B cell (primary cell): ENCODE data around the gene SYT13. TPM values are rescaled to one million over a fixed set of nuclear protein-coding genes. Genes with fewer than 3 reads are reported as not detected.

Experiments
- ATAC-seq: fragments of 200-7000 bp; cut with Tn5 transposase; one replicate; pipeline ENCODE4 v1.10.0; 2021; ENCODE audit warnings: low read depth, mild to moderate bottlenecking, moderate number of reproducible peaks, moderate library complexity
- CTCF ChIA-PET: fragments of 350-600 bp; sonication (Branson Sonifier 250); formaldehyde crosslinking; loops from one replicate; lab custom pipeline; 2021; ENCODE audit warnings: antibody characterized with exemption, inconsistent platforms; lab: Charles Lee
- POLR2A ChIA-PET: fragments of 350-600 bp; sonication (Branson Sonifier 250); formaldehyde crosslinking; loops from one replicate; lab custom pipeline; 2021; ENCODE audit warnings: antibody characterized with exemption; lab: Charles Lee
- DNase-seq: peaks from one replicate; pipeline ENCODE4 v3.0.0; 2013
- H2AFZ ChIP-seq: 2 replicates; pipeline ENCODE4 v1.6.1; 2012; ENCODE audit warnings: mild to moderate bottlenecking, low read depth, low read length; ENCODE audit not compliant: insufficient read depth, poor library complexity, severe bottlenecking
- H3K27ac ChIP-seq, 2 donors: 1 replicate in 1 of 2; 2 replicates in 1 of 2; pipeline ENCODE4 v1.5.1; 2012 to 2013; ENCODE audit warnings: low read length in 2 of 2, mild to moderate bottlenecking in 2 of 2, moderate library complexity in 1 of 2
- H3K27me3 ChIP-seq, 4 experiments: fragments of 200-600 bp in 1 of 4; sonication (generic) in 1 of 4; replicated peaks in 1 of 4; 1 replicate in 2 of 4; 2 replicates in 2 of 4; pipeline versions ENCODE4 v1.6.1 to v1.7.0; 2013 to 2016; ENCODE audit warnings: low read length in 3 of 4, mild to moderate bottlenecking in 2 of 4, mixed read lengths in 1 of 4, moderate library complexity in 1 of 4; ENCODE audit not compliant: insufficient read depth in 4 of 4, control insufficient read depth in 3 of 4; ENCODE audit errors: control extremely low read depth in 1 of 4
- H3K36me3 ChIP-seq, 2 experiments: replicated peaks in 1 of 2; 1 replicate in 1 of 2; 2 replicates in 1 of 2; pipeline versions ENCODE4 v1.6.1 to v1.7.1; 2013; ENCODE audit warnings: low read length in 1 of 2; ENCODE audit not compliant: insufficient read depth in 2 of 2, control insufficient read depth in 1 of 2; ENCODE audit errors: control extremely low read depth in 1 of 2, extremely low read depth in 1 of 2
- H3K4me1 ChIP-seq, 2 donors: fragments of 200-600 bp in 1 of 2; sonication (generic) in 1 of 2; 1 replicate in 1 of 2; 2 replicates in 1 of 2; pipeline versions ENCODE4 v1.5.1 to v1.6.1; 2013 to 2017; ENCODE audit warnings: low read length in 2 of 2; ENCODE audit not compliant: control insufficient read depth in 2 of 2, insufficient read depth in 2 of 2
- H3K4me2 ChIP-seq: replicated peaks from 2 replicates; pipeline ENCODE3; 2012; ENCODE audit warnings: mild to moderate bottlenecking, low read depth, low read length; ENCODE audit not compliant: poor library complexity, severe bottlenecking
- H3K4me3 ChIP-seq, 5 experiments: fragments of 200-600 bp in 1 of 5; sonication (generic) in 1 of 5; 1 replicate in 3 of 5; 2 replicates in 2 of 5; pipeline versions ENCODE4 v1.5.1 to v1.7.0; 2011 to 2016; ENCODE audit warnings: low read length in 4 of 5, mild to moderate bottlenecking in 4 of 5, low read depth in 2 of 5, control low read depth in 1 of 5, moderate library complexity in 1 of 5; ENCODE audit not compliant: insufficient read depth in 1 of 5; ENCODE audit errors: control extremely low read depth in 1 of 5, extremely low read depth in 1 of 5
- H3K79me2 ChIP-seq: fragments of 200-600 bp; sonication (generic); one replicate; pipeline ENCODE4 v1.6.0; 2016; ENCODE audit warnings: low read length; ENCODE audit not compliant: control insufficient read depth, insufficient read depth
- H3K9ac ChIP-seq: fragments of 200-600 bp; sonication (generic); 2 replicates; pipeline ENCODE4 v1.6.1; 2017; ENCODE audit warnings: mild to moderate bottlenecking, low read length, moderate library complexity
- H3K9me3 ChIP-seq, 3 donors: one replicate each; pipeline versions ENCODE4 v1.6.1 to v1.7.1; 2013; ENCODE audit warnings: low read length in 2 of 3; ENCODE audit not compliant: control insufficient read depth in 2 of 3, insufficient read depth in 1 of 3; ENCODE audit errors: control extremely low read depth in 1 of 3
- H4K20me1 ChIP-seq: 2 replicates; pipeline ENCODE4 v1.6.0; 2012; ENCODE audit warnings: mild to moderate bottlenecking, low read length; ENCODE audit not compliant: insufficient read depth, control insufficient read depth, poor library complexity, severe bottlenecking
- H3K27ac Mint-ChIP-seq: one replicate; pipeline ENCODE4 v1.8.0; 2021; ENCODE audit warnings: mixed read lengths
- H3K27me3 Mint-ChIP-seq: one replicate; pipeline ENCODE4 v1.8.0; 2021; ENCODE audit warnings: mixed read lengths
- H3K4me1 Mint-ChIP-seq: one replicate; pipeline ENCODE4 v1.8.0; 2021; ENCODE audit warnings: mixed read lengths
- H3K4me3 Mint-ChIP-seq: one replicate; pipeline ENCODE4 v1.8.0; 2021; ENCODE audit warnings: mixed read lengths
- H3K9me3 Mint-ChIP-seq: one replicate; pipeline ENCODE4 v1.8.0; 2022; ENCODE audit warnings: mixed read lengths; ENCODE audit not compliant: insufficient read depth
- EZH2 ChIP-seq: IDR thresholded peaks from 2 replicates; pipeline ENCODE4 v1.6.1; 2012; ENCODE audit warnings: borderline replicate concordance, low read depth, mild to moderate bottlenecking, moderate library complexity, low read length; ENCODE audit not compliant: insufficient read depth, poor library complexity, severe bottlenecking
- WGBS: methylation state at CpG from one replicate; pipeline ENCODE4 v1.1.5; 2013; ENCODE audit warnings: missing lambda C conversion rate; ENCODE audit not compliant: insufficient coverage; 5-methylcytosine and 5-hydroxymethylcytosine counted together
- intact Hi-C: fragments of 100-400 bp; cut with micrococcal nuclease; formaldehyde crosslinking; loops from one replicate; pipeline ENCODE4 v1.10.0; 2022
- polyA plus RNA-seq: library from polyadenylated mRNA; depleted of rRNA; stranded (reverse); fragments of >200 nt; gene quantifications from 2 replicates; pipeline ENCODE4 v1.2.3, GENCODE V29; 2012
- total RNA-seq, 2 donors: library from RNA; stranded (reverse); fragments of 120-200 nt in 1 of 2; gene quantifications; 1 replicate in 1 of 2; 2 replicates in 1 of 2; pipeline versions ENCODE4 v1.2.3 to v1.2.4, GENCODE V29; 2013 to 2022
- TF ChIP-seq, protein P1 (sequence below): fragments of 200-600 bp; IDR thresholded peaks from one replicate; pipeline ENCODE4 v1.8.0; 2022; ENCODE audit warnings: antibody characterized with exemption, mild to moderate bottlenecking

SYT13 gene
- total and polyA plus RNA-seq, 2 donors (not counting 1 experiment from before 2014, with no cell fraction given) = not detected

DNA sequence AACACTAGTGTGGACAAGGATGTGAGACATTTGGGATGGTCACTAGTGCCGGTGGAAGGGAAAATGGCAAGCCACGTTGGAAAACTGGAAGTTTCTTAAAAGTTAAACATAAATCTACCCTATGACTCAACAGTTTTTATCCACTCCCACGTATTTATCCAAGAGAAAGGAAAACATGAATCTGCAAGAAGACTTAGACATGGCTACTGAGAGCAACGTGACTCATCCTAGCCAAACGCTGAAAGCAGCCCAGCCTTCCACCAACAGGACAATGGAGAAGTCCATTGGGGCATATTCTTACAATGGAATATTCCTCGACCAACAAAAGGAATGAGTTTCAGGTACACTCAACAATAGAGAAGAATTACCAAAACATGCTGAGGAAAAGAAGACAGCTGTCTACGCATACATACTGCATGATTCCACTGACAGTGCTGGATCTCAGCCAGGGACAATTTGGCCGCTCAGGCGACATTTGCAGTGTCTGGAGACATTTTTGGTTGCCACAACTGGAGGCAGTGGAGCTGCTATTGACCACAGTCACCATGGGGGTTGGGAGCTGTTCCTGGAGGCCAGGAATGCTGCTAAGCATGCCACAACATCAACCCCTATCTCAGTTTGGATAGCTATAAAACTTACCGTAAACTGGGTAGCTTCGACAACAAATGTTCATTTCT lies 21.2 kb downstream of the SYT13 start:
- TF ChIP-seq, protein P1, sequence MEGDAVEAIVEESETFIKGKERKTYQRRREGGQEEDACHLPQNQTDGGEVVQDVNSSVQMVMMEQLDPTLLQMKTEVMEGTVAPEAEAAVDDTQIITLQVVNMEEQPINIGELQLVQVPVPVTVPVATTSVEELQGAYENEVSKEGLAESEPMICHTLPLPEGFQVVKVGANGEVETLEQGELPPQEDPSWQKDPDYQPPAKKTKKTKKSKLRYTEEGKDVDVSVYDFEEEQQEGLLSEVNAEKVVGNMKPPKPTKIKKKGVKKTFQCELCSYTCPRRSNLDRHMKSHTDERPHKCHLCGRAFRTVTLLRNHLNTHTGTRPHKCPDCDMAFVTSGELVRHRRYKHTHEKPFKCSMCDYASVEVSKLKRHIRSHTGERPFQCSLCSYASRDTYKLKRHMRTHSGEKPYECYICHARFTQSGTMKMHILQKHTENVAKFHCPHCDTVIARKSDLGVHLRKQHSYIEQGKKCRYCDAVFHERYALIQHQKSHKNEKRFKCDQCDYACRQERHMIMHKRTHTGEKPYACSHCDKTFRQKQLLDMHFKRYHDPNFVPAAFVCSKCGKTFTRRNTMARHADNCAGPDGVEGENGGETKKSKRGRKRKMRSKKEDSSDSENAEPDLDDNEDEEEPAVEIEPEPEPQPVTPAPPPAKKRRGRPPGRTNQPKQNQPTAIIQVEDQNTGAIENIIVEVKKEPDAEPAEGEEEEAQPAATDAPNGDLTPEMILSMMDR = no peak
- no peak for TF ChIP-seq EZH2
- POLR2A ChIA-PET = no interaction called here
- Histone ChIP-seq H3K4me3 (no peak overlapping the region), H3K27ac (no peak overlapping the region), H3K4me1 (no peaks in the 10 kb centered on the region), H3K79me2 (no peaks in the 10 kb centered on the region), H3K36me3 (no peaks in the 10 kb centered on the region), H2AFZ (no peak overlapping the region), H3K27me3 (peaks cover 0 to 10% (median 0%) of the 10 kb centered on the region in 4 experiments), H3K4me2 (no peak overlapping the region), H3K9me3 (no peaks in the 10 kb centered on the region), H4K20me1 (no peaks in the 10 kb centered on the region), H3K9ac (no peak overlapping the region)
- no peaks in the 10 kb centered on the region for H3K4me1 Mint-ChIP-seq
- ATAC-seq = no peak
- 91% methylated on average over 8 of the region's 11 CpGs for WGBS
- no peaks in the 10 kb centered on the region for H3K9me3 Mint-ChIP-seq
- no peak overlapping the region for H3K4me3 Mint-ChIP-seq
- CTCF ChIA-PET = no interaction called here
- intact Hi-C loops = no loop called here
- DNase-seq = no peak
- H3K27ac Mint-ChIP-seq = no peak overlapping the region
- H3K27me3 Mint-ChIP-seq = peaks cover 60% of the 10 kb centered on the region

DNA sequence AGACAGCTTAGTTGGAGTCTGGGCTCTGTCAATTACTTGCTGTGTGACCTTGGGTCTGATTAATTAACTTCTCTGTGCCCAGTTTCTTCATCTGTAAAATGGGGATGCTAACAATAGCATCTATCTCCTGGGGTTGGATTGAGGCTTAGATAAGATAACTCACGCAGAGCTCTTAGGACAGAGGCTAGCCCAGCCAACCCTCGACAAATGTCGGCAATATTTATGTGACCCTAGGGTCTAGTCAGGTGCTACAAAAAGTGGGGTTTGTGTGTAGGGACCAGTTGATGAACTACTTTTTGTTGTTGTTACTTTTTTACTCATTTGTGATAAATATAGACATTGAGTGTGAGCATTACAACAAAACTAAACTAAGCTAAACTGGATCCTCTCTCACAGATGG lies 22.4 kb downstream of the SYT13 start:
- CTCF ChIA-PET = no interaction called here
- intact Hi-C loops = no loop called here
- H2AFZ ChIP-seq = no peak overlapping the region
- WGBS = 100% methylated on average over 3 of the region's 3 CpGs
- Mint-ChIP-seq H3K27ac (no peak overlapping the region), H3K4me3 (no peak overlapping the region), H3K9me3 (no peaks in the 10 kb centered on the region), H3K27me3 (peaks cover 50% of the 10 kb centered on the region), H3K4me1 (no peaks in the 10 kb centered on the region)
- H3K4me2 ChIP-seq = no peak overlapping the region
- H4K20me1 ChIP-seq = no peaks in the 10 kb centered on the region
- H3K27me3 ChIP-seq = peaks cover 0 to 13% (median 0%) of the 10 kb centered on the region in 4 experiments
- H3K4me1 ChIP-seq = no peaks in the 10 kb centered on the region
- no peaks in the 10 kb centered on the region for H3K36me3 ChIP-seq
- H3K9ac ChIP-seq = no peak overlapping the region
- DNase-seq = no peak
- no peak overlapping the region for H3K27ac ChIP-seq
- POLR2A ChIA-PET = no interaction called here
- H3K9me3 ChIP-seq = no peaks in the 10 kb centered on the region
- ATAC-seq = no peak
- TF ChIP-seq, protein P1 = no peak
- no peak for TF ChIP-seq EZH2
- H3K79me2 ChIP-seq = no peaks in the 10 kb centered on the region
- H3K4me3 ChIP-seq = no peak overlapping the region
